ENCODE measurements around the gene LHX2.

Gene LHX2

GRCh38 chr9:124032247-124032646, 20.7 kb downstream of the LHX2 start:
- CTCF ChIA-PET: interaction anchor here (1.0 kb wide), 1 partner anchor 24 kb away, joined by 3 read pairs; no protein-coding TSS in a partner anchor
- TF ChIP-seq CTCF (IDR thresholded peaks at IDR 0.05; ENCODE audit: control extremely low read depth, extremely low read depth, low read depth, missing control alignments): no peak
- DNase-seq (ENCODE audit: extremely low spot score): no peak
- POLR2A ChIA-PET: no interaction called here

GRCh38 chr9:124033348-124033747, 21.8 kb downstream of the LHX2 start:
- TF ChIP-seq CTCF (IDR thresholded peaks at IDR 0.05; ENCODE audit: control extremely low read depth, extremely low read depth, low read depth, missing control alignments): no peak
- no peak for DNase-seq (ENCODE audit: extremely low spot score)
- CTCF ChIA-PET: interaction anchor here (1.0 kb wide), 1 partner anchor 23 kb away, joined by 3 read pairs; no protein-coding TSS in a partner anchor
- POLR2A ChIA-PET: no interaction called here

GRCh38 chr9:124033967-124034366, 22.4 kb downstream of the LHX2 start:
- TF ChIP-seq CTCF (IDR thresholded peaks at IDR 0.05; ENCODE audit: control extremely low read depth, extremely low read depth, low read depth, missing control alignments): no peak
- no peak for DNase-seq (ENCODE audit: extremely low spot score)
- CTCF ChIA-PET: no interaction called here
- POLR2A ChIA-PET: no interaction called here

GRCh38 chr9:124035001-124035650, 23.6 kb downstream of the LHX2 start:
- no peak for TF ChIP-seq CTCF (IDR thresholded peaks at IDR 0.05; ENCODE audit: control extremely low read depth, extremely low read depth, low read depth, missing control alignments)
- POLR2A ChIA-PET: no interaction called here
- CTCF ChIA-PET: no interaction called here
- no peak for DNase-seq (ENCODE audit: extremely low spot score)

GRCh38 chr9:124036578-124036977, 25.0 kb downstream of the LHX2 start:
- no peak for DNase-seq (ENCODE audit: extremely low spot score)
- ChIA-PET POLR2A (no interaction called here), CTCF (no interaction called here)
- no peak for TF ChIP-seq CTCF (IDR thresholded peaks at IDR 0.05; ENCODE audit: control extremely low read depth, extremely low read depth, low read depth, missing control alignments)

- POLR2A ChIA-PET: no interaction called here
- no peak for TF ChIP-seq CTCF (IDR thresholded peaks at IDR 0.05; ENCODE audit: control extremely low read depth, extremely low read depth, low read depth, missing control alignments)
- CTCF ChIA-PET: interaction anchor here (1.1 to 5.6 kb wide), 4 partner anchors 16 to 636 kb away, joined by 3 to 80 read pairs (median 46); no protein-coding TSS in a partner anchor
- DNase-seq (ENCODE audit: extremely low spot score): no peak
These were observed 26.2 kb downstream of the LHX2 start for GRCh38 chr9:124037790-124038189.
